Panc1 (cell line): ENCODE results near the gene TSPAN3. TPM values are rescaled to one million over a fixed set of nuclear protein-coding genes. Genes with fewer than 3 reads are reported as not detected.

Experiments used
- ATAC-seq: fragments of 200-7000 bp; cut with Tn5 transposase; 2 replicates; pipeline ENCODE4 v1.9.1; 2020; ENCODE audit warnings: mild to moderate bottlenecking, moderate library complexity
- BruUV-seq: library from RNA; stranded (reverse); fragments of 400-500 nt; replicated peaks from 2 replicates; lab custom pipeline; 2021; lab: Mats Ljungman, UMichigan
- CTCF ChIA-PET: fragments of 300-600 bp; sonication (Branson Sonifier 250); formaldehyde crosslinking; loops from one replicate; lab custom pipeline; 2022; ENCODE audit warnings: antibody characterized with exemption; lab: Charles Lee
- POLR2A ChIA-PET: fragments of 300-600 bp; sonication (Branson Sonifier 250); formaldehyde crosslinking; loops from one replicate; lab custom pipeline; 2022; ENCODE audit warnings: antibody characterized with exemption; lab: Charles Lee
- DNase-seq: peaks from one replicate; pipeline ENCODE4 v3.0.0-alpha.2; 2010; ENCODE audit warnings: low read depth, low spot score
- H3K27ac ChIP-seq: 2 replicates; pipeline ENCODE4 v1.5.1; 2011; ENCODE audit warnings: mild to moderate bottlenecking, low read length, inconsistent platforms
- H3K27me3 ChIP-seq: fragments of 200-500 bp; sonication (Bioruptor generic); 2 replicates; pipeline ENCODE4 v1.6.0; 2014; ENCODE audit warnings: low read length, inconsistent platforms; ENCODE audit not compliant: control insufficient read depth, insufficient read depth
- H3K36me3 ChIP-seq: fragments of 200-500 bp; sonication (Bioruptor generic); 2 replicates; pipeline ENCODE4 v1.5.1; 2014; ENCODE audit warnings: inconsistent platforms, mild to moderate bottlenecking, low read length, moderate library complexity; ENCODE audit not compliant: control insufficient read depth, insufficient read depth
- H3K4me1 ChIP-seq: 2 replicates; pipeline ENCODE4 v1.5.1; 2011; ENCODE audit warnings: inconsistent platforms, mild to moderate bottlenecking, low read length, moderate library complexity; ENCODE audit not compliant: control insufficient read depth, insufficient read depth
- H3K4me3 ChIP-seq, 2 experiments: 2 replicates each; pipeline ENCODE4 v1.5.1; 2011 to 2012; ENCODE audit warnings: low read depth in 2 of 2, low read length in 2 of 2, mild to moderate bottlenecking in 2 of 2, inconsistent platforms in 1 of 2, moderate library complexity in 1 of 2
- H3K9me3 ChIP-seq: fragments of 200-500 bp; sonication (Bioruptor generic); 2 replicates; pipeline ENCODE4 v1.5.1; 2014; ENCODE audit warnings: low read depth, mild to moderate bottlenecking, inconsistent platforms, low read length, moderate library complexity; ENCODE audit not compliant: control insufficient read depth, insufficient read depth
- POLR2AphosphoS5 ChIP-seq: IDR thresholded peaks from 2 replicates; pipeline ENCODE4 v1.6.1; 2012; ENCODE audit warnings: mild to moderate bottlenecking, low read depth, low read length, moderate library complexity
- SIN3A ChIP-seq: IDR thresholded peaks from 2 replicates; pipeline ENCODE4 v1.6.1; 2012; ENCODE audit warnings: low read depth, mild to moderate bottlenecking, low read length, moderate library complexity, borderline replicate concordance; ENCODE audit not compliant: insufficient read depth
- TCF7L2 ChIP-seq: IDR thresholded peaks from 2 replicates; pipeline ENCODE4 v1.6.1; 2011; ENCODE audit warnings: mild to moderate bottlenecking, low read depth, low read length, inconsistent platforms
- in situ Hi-C: cut with HindIII; loops from 2 replicates; pipeline ENCODE4 v1.10.0; 2016; ENCODE audit warnings: low sequenced_read_pairs, low pct_unique_long_range_greater_than_20kb
- intact Hi-C: fragments of 100-400 bp; cut with micrococcal nuclease; formaldehyde crosslinking; loops from one replicate; pipeline ENCODE4 v1.10.0; 2022; ENCODE audit not compliant: unreplicated experiment
- total RNA-seq: library from RNA; stranded (reverse); gene quantifications from one replicate; pipeline ENCODE4 v1.2.1, GENCODE V29; 2021; ENCODE audit not compliant: unreplicated experiment
- TF ChIP-seq, protein P1 (sequence below): fragments of 450-650 bp; IDR thresholded peaks from 2 replicates; pipeline ENCODE4 v1.5.1; 2017; ENCODE audit warnings: mild to moderate bottlenecking
- TF ChIP-seq, protein P2 (sequence below), 2 experiments: IDR thresholded peaks; 2 replicates each; pipeline ENCODE4 v1.6.1; 2011 to 2012; ENCODE audit warnings: low read depth in 2 of 2, control low read depth in 1 of 2, low read length in 1 of 2, mild to moderate bottlenecking in 1 of 2, moderate library complexity in 1 of 2; ENCODE audit not compliant: insufficient read depth in 1 of 2

The TSPAN3 gene
- total RNA-seq, 1 experiment from 2014 or later: 130 TPM

DNA sequence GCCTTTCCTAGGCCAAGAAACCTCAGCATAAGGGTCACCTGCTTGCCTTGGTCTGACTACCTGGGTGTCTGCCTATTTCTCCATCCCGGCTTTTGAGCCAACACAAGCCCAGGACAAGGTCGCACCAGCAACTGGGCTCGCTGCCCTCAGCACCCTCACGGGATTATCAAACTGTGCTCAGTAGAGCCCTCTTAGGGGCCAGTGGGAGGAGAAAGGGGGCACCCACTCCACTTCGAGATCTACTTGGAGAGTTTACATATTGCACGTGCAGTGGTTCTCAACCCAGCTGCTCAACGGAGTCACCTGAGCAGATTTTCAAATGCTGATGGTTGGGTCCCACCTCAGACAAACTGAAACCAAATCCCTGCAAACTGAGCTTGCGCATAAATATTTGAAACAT is 31.1 kb downstream of the TSPAN3 start:
- no peak for DNase-seq
- H3K27ac ChIP-seq: no peak overlapping the region
- H3K36me3 ChIP-seq: no peaks in the 10 kb centered on the region
- ChIA-PET POLR2A (no interaction called here), CTCF (no interaction called here)
- TF ChIP-seq, protein P1, sequence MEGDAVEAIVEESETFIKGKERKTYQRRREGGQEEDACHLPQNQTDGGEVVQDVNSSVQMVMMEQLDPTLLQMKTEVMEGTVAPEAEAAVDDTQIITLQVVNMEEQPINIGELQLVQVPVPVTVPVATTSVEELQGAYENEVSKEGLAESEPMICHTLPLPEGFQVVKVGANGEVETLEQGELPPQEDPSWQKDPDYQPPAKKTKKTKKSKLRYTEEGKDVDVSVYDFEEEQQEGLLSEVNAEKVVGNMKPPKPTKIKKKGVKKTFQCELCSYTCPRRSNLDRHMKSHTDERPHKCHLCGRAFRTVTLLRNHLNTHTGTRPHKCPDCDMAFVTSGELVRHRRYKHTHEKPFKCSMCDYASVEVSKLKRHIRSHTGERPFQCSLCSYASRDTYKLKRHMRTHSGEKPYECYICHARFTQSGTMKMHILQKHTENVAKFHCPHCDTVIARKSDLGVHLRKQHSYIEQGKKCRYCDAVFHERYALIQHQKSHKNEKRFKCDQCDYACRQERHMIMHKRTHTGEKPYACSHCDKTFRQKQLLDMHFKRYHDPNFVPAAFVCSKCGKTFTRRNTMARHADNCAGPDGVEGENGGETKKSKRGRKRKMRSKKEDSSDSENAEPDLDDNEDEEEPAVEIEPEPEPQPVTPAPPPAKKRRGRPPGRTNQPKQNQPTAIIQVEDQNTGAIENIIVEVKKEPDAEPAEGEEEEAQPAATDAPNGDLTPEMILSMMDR: no peak
- TF ChIP-seq TCF7L2: no peak
- TF ChIP-seq, protein P2, sequence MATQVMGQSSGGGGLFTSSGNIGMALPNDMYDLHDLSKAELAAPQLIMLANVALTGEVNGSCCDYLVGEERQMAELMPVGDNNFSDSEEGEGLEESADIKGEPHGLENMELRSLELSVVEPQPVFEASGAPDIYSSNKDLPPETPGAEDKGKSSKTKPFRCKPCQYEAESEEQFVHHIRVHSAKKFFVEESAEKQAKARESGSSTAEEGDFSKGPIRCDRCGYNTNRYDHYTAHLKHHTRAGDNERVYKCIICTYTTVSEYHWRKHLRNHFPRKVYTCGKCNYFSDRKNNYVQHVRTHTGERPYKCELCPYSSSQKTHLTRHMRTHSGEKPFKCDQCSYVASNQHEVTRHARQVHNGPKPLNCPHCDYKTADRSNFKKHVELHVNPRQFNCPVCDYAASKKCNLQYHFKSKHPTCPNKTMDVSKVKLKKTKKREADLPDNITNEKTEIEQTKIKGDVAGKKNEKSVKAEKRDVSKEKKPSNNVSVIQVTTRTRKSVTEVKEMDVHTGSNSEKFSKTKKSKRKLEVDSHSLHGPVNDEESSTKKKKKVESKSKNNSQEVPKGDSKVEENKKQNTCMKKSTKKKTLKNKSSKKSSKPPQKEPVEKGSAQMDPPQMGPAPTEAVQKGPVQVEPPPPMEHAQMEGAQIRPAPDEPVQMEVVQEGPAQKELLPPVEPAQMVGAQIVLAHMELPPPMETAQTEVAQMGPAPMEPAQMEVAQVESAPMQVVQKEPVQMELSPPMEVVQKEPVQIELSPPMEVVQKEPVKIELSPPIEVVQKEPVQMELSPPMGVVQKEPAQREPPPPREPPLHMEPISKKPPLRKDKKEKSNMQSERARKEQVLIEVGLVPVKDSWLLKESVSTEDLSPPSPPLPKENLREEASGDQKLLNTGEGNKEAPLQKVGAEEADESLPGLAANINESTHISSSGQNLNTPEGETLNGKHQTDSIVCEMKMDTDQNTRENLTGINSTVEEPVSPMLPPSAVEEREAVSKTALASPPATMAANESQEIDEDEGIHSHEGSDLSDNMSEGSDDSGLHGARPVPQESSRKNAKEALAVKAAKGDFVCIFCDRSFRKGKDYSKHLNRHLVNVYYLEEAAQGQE (IDR thresholded peaks at IDR 0.05; ENCODE audit: insufficient read depth in 1 of 2, low read depth in 2 of 2, low read length in 1 of 2): no peak
- no peak for TF ChIP-seq SIN3A
- TF ChIP-seq POLR2AphosphoS5: no peak
- no peak overlapping the region for H3K4me3 ChIP-seq
- in situ Hi-C loops: no loop called here
- H3K27me3 ChIP-seq: no peaks in the 10 kb centered on the region
- no peaks in the 10 kb centered on the region for H3K4me1 ChIP-seq
- intact Hi-C loops: no loop called here
- H3K9me3 ChIP-seq: no peaks in the 10 kb centered on the region
- no TSS peak for BruUV-seq
- ATAC-seq: no peak

- CTCF ChIA-PET: no interaction called here
- DNase-seq (no peak), ATAC-seq (no peak)
- TF ChIP-seq SIN3A (no peak), TCF7L2 (no peak), POLR2AphosphoS5 (no peak)
- TF ChIP-seq, protein P1: no peak
- TF ChIP-seq, protein P2 (IDR thresholded peaks at IDR 0.05; ENCODE audit: insufficient read depth in 1 of 2, low read depth in 2 of 2, low read length in 1 of 2): no peak
- POLR2A ChIA-PET: no interaction called here
- Histone ChIP-seq H3K4me1 (no peaks in the 10 kb centered on the region), H3K9me3 (no peaks in the 10 kb centered on the region), H3K27me3 (no peaks in the 10 kb centered on the region), H3K36me3 (no peaks in the 10 kb centered on the region), H3K27ac (no peak overlapping the region), H3K4me3 (no peak overlapping the region)
- intact Hi-C loops: no loop called here
- no TSS peak for BruUV-seq
- in situ Hi-C loops: no loop called here
Observed at GRCh38 chr15:77039217-77039533, 31.7 kb downstream of the TSPAN3 start.
